ENCODE data around the gene SIRT6.

DNA sequence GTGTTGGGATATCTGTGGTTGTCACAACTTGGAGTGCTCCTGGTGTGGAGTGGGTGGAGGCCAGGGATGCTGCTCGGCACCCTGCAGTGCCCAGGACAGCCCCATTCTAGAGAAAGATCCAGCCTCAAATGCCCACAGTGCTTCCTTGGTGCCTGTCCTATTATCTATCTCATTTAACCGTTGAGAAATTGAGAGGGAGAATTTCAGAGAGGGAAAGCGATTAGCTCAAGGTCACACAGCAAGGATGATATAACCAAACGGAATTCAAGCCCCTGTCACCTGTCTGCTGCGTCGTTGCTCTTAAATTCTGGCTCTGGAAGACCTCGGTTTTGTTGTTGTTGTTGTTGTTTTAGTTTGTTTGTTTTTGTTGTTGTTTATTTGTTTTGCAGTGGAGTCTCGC, 13.6 kb upstream of the SIRT6 start:
- TF ChIP-seq, protein P1, sequence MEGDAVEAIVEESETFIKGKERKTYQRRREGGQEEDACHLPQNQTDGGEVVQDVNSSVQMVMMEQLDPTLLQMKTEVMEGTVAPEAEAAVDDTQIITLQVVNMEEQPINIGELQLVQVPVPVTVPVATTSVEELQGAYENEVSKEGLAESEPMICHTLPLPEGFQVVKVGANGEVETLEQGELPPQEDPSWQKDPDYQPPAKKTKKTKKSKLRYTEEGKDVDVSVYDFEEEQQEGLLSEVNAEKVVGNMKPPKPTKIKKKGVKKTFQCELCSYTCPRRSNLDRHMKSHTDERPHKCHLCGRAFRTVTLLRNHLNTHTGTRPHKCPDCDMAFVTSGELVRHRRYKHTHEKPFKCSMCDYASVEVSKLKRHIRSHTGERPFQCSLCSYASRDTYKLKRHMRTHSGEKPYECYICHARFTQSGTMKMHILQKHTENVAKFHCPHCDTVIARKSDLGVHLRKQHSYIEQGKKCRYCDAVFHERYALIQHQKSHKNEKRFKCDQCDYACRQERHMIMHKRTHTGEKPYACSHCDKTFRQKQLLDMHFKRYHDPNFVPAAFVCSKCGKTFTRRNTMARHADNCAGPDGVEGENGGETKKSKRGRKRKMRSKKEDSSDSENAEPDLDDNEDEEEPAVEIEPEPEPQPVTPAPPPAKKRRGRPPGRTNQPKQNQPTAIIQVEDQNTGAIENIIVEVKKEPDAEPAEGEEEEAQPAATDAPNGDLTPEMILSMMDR (IDR thresholded peaks at IDR 0.05): no peak
- TF ChIP-seq POLR2A (IDR thresholded peaks at IDR 0.05): no peak
- no peak for TF ChIP-seq POLR2AphosphoS5 (IDR thresholded peaks at IDR 0.05)

Measured in upper lobe of left lung (tissue), 4 donors.